Activated gamma-delta T cell treated with Interleukin-2 at 50 U/mL for 16 hours (primary cell): ENCODE measurements around the gene DNAJB4.
"Not testable (repeated sequence)": the region's sequence is repeated elsewhere in the genome, so short reads cannot be mapped to it uniquely, and the experiment has no call there.

Experiments
- DNase-seq: peaks from one replicate; pipeline ENCODE4 v3.0.0-alpha.2; 2020

Gene DNAJB4

DNA sequence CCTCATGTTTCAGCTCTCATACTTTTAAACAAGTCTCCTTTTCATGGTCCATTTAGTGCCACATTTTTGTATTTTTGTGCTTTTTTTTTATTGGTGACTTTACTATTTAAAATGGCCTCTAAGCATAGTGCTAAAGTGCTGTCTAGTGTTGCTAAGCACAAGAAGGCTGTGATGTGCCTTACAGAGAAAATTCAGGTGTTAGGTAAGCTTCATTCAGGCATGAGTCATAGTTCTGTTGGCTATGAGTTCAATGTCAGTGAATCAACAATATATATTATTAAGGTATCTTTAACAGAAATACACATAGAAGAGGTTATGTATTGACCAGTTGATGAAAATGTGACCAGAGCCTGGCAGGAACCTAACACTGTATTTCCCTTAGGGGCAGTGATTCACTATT, 13.1 kb upstream of the DNAJB4 start:
- no peak for DNase-seq

DNA sequence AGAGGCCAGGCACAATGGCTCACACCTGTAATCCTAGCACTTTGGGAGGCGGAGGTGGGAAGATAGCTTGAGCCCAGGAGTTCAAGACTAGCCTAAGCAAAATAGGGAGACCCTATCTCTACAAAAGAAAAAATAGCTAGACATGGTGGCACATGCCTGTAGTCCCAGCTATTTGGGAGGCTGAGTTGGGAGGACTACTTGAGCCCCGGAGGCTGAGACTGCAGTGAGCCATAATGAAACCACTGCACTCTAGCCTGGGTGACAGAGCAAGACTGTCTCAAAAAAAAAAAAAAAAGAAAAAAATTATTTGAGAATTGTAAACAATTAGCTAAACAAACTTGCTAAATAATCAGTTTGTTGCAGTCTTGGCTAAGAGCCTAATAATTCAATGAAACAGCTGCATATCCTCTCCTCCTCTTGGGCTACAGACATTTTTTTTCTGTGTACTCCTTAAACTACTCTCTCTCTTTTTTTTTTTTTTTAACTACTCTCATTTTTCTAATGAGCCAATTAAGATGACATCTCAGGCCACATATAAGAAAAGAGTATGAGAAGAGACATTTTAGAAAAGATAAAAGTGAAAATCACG, 10.5 kb upstream of the DNAJB4 start:
- DNase-seq = no peak

DNA sequence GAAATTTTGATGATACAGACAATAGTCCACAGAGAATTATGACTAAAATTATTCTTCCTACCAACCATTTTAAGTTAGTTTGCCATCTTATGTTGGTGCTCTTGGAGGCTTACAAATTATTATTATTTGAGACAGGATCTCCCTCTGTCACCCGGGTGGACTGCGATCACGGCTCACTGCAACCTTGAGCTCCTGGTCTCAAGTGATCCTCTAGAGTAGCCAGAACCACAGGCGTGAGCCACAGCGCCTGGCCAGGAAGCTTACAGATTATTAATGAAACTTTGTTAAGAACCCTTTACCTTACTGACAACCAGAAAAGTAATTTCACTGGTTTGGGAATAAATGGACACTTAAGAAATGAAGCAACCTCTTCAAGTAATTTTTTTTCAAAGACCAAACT, 8.0 kb upstream of the DNAJB4 start:
- DNase-seq = no peak

DNA sequence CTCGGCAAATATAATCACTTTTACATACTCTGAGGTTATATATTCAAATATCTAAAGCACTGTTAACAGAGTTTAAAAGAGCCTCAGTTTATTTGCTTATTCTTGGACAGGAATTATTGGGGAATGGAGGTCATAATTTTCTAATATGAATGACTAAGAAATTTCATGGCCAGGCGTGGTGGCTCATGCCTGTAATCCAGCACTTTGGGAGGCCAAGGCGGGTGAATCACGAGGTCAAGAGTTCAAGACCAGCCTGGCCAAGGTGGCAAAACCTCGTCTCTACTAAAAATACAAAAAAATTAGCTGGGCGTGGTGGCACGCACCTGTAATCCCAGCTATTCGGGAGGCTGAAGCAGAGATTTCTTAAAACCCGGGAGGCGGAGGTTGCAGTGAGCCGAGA, 4.2 kb upstream of the DNAJB4 start:
- DNase-seq = not testable (repeated sequence)

DNA sequence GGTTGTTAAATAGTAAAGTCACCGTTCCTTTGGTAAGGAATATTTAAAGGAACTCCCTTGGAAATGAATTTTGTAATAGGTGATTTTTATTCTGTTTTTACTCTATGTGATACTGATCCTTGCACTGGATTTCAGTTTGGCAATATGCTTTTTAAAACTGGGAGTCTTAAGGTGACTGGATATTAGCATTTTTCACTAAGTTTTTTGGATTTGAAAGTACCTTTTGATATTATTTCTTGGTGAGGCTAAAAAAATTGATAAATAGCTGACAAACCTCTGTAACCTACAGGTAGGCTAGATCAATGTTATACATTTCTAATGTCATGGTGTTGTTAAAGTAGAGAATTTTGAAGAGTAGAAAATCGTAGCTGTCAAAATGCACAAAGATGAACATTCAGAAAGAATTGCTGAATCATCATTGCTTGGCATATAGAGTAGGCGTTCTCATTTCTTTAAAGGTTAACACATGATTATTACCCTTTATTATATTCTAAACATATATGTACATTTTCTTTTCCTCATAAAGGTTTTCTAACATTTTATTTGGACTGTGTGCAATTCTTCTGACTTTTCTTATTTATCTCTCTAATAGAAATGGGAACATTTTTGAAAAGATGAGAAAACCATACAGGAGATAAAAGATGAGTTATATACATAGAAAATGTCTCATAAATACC, 1.5 kb upstream of the DNAJB4 start:
- DNase-seq = no peak

DNA sequence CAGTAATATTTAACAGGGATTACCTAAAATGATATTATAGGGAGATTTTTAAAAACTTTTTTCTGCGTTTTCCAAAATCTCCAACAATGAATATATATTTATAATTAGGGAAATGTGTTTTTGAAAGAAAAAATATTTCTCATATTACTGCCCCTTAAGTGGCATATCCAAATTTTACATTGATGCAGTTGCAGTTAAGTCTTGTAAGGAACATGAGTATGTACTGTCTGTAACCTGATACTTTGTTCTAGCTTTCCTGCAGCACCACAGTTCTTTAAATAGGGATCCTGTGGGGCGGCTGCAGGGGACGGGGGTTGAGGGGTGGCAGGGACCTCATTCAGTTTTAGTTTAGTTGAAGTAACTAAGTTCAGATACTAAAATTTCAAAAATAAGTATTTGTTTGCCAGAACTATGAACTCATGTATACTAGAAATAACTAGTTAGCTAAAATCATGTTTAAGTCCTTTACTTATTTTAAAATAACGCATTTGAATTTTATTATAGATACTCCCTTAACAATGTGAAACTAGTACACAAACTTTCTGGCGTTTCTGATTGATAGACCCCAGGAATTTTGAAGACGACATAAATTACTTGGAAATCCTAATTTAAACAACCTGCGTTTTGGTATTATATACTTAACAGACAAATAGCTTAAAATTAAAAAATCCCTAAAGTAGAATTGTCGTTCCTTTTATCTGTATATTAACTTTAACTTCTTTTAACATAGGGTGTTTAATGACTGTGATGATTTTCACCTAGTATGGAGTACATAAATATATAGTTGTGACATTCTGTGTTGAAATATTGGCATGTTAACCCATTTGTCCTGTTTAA, 639 bp upstream of the DNAJB4 start:
- DNase-seq = peak; percentile 37

DNA sequence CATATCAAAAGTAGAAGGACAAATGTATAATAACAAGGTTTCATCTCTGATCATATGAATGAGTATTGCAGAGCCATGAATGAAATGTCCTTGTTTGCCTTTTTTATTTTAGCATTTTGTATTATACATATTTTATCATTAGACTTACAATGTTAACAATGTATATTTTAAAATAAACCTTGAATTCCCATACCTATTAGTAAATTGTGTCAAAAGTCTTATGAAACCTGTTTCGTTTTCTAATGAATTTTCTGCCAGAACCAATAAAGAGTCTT, 646 bp downstream of the DNAJB4 start:
- no peak for DNase-seq

DNA sequence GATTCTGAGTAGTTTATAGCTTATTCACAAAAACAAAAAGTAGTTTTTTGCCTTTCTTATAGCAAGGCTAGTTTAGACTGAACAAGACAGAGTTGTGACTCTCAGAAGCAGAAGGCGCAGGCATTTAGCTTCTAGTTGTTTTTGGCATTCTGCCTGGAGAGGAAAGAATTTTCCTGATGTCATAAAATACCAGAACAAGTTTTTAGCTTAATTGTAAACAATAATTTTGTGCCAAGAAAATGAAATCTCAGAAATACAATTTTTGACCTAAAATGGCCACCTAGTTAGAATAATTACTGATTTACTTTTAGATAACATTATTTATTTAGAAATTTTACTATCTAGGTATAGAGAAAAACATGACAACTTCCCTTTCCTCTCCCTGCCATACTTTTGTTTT, 1.0 kb downstream of the DNAJB4 start:
- DNase-seq = no peak

DNA sequence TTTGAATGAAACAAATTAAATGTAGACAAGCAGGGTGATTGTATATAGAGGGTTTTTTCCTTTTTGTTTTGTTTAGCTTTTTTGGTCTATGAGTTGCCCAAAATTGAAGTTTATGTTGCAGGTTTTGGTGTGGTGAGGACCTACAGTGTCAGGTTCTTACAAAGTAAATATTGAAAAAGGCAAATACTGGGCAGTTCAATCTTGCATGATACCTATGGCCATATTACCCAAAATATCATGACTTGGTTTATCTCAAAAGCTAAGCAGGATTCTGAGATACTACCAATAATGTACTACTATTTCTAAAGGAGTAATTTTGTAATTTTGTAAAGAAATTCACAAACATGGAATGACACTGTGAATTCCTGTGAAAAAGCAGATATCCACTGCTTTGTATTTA, 1.8 kb downstream of the DNAJB4 start:
- no peak for DNase-seq

DNA sequence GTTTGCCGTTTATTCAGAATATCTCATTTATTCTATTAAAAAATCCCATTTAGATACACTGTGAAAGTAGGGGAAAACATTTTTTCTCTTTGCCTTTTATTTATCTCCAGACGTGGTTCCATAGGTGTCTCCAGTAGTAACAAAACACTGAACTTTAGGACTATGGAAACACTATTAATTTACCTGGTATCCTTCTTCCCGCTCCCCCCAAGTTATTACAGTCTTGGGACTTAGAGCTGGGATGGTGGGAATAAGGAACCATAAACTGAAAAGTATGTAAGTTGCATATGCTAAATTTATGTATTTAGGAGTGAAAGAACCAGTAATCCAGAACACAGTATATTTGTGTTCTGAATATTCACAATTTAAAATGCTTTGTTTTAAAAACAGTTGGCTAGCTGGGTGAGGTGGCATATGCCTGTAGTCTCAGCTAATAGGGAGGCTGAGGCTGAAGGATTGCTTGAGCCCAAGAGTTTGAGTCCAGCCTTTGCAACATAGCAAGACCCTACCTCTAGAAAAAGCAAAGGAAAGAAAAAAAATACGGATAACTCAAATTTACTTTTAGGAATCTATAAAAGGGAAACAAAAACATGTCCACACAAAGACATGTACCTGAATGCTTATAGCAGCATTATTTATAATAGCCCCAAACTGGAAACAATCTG, 3.1 kb downstream of the DNAJB4 start:
- DNase-seq = no peak

DNA sequence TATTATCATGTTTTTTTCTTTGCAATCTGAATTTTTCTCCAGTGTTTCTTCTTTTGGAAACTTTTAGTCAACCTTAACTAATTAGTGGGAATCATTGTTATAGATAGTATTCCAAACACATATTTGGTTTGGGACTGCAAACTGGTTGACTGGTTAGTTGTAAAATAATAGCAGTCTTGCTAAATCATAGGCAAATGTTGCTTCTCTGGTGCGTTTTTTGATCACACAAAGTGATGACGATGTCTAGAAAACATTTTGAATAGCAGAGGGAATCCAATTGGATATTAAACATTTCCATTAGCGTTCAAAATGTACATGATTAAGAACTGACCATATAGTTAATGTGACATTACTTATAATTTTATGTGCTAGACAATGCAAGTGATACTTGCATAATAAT, 4.5 kb downstream of the DNAJB4 start:
- DNase-seq = no peak

DNA sequence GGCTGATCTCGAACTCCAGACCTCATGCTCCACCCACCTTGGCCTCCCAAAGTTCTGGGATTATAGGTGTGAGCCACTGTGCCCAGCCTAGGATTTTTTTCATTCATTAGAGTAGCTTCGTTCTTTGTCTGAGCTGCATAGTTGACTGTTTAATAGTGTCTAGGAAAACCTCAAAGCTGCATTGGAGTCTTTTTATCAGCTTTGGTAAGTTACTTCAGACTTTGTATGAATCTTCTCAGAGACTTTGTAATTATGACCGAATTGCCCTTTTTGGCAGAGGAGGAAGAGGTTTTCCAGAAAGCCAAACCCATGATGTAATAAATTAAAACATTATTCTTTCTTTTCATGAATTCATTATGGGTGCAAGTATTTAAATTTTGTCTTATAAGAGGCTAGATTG, 5.1 kb downstream of the DNAJB4 start:
- no peak for DNase-seq

DNA sequence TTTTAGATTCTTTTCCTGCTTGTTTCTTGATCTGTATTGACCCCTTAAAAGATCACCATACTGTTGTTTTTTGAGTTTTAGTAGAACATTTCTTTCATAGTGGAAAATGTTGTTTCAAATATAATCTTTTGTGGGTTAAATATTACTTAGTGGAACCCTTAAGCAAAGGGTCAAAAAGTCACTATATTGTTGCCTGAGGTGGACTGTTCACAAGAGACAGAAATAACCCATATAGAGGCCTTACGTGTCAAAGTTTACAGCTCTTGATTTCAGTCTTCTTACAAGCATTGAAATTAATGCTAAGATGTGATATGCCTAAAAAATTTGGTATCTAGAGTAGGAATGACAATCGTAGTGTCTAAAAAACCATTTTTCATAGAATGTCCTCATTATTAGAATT, 6.3 kb downstream of the DNAJB4 start:
- DNase-seq = no peak

DNA sequence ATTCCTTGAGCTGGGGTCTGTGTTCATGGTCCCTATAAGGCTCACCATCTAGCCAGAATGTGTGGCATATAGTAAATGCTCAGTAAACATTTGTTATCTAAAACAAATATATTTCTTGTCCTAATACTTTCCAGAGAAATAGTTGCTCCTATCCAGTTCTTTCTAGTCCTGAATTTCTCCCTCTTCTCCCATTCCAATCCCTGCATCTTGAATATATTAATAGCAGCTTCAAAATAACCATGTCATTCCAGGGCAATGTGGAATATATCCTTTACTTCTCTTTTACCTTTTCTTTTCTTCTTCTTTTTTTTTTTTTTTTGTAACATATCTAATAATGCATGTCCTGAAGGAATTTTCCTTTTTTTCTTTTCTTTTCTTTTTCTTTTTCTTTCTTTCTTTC, 10.4 kb downstream of the DNAJB4 start:
- no peak for DNase-seq

DNA sequence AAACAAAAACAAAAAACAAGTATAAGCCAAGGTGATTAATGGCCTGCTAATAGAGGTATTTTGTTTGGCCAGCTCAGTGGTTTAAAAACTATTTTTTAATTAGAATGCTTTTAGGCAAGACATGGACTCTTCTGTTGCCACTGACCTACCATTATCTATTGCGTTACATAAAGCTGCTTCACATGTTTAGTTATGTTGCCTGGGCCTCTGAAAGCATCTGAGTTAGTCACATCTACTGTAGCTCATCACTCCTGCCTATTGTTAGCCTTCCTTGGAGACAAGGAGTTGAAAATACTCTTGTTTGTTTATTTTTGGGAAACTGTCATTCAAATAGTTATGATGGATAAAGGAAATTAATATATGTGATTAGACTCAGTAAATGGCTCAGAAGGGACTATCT, 14.3 kb downstream of the DNAJB4 start:
- DNase-seq = no peak

DNA sequence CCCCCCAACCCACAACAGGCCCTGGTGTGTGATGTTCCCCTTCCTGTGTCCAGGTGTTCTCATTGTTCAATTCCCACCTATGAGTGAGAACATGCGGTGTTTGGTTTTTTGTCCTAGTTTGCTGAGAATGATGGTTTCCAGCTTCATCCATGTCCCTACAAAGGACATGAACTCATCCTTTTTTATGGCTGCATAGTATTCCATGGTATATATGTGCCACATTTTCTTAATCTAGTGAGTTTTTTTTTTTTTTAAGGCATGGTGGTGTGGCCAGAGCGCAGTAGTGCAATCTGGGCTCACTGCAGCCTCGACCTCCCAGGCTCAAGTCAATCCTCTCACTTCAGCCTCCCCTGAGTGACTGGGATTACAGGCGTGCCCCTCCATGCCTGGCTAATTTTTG, 16.4 kb downstream of the DNAJB4 start:
- DNase-seq = not testable (repeated sequence)

DNA sequence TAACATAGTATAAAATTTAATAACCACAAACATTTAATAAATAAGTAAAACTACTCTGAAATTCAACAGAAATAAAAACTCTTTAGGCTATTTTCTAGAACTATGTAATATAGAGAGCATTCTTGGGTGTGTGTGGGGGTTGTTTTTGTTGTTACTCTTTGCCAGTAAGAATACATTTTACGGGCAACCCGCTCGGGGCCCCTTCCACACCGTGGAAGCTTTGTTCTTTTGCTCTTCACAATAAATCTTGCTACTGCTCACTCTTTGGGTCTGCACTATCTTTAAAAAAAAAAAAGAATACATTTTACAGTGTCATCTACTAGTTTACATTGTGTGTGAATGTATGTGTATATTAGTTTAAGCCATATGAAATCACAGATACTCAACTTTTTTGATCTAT, 25.1 kb downstream of the DNAJB4 start:
- no peak for DNase-seq

DNA sequence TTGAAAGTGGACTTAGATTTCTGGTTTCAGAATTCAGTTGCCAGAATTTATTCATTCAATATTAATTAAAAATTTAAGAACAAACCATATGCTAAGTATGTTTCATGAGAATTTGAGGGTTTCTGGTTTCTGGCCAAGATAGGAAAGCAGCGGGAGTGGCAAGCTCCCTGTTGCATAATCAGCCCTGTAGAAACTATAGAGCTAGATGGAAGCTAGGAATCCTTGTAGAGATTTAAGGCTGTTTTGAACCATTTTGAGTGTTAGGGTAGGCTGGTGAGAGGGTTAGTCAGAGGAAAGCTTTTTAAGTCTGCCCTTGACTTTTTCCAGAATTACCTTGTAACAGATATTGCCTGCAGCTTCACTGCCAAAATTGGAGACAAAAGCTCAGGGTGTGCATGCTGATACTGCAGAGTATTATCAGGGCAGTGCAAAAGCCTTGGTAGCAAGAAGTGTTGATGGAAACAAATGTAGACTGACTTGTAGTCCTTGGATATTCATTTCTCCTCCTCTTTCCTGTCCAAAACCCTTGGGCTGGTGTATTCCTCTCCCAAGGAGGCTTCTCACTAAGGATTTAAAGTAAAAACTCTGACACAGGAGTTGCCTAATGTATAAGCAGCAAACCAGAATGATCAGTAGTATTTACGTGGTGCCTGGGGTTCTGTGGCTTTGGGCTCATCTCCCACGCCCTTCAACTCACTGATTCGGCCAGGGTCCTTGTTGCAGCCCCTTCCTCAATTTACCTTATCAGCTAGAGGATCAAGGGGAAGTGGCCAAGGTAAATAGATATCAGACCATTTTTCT, 28.5 kb downstream of the DNAJB4 start:
- DNase-seq = no peak

DNA sequence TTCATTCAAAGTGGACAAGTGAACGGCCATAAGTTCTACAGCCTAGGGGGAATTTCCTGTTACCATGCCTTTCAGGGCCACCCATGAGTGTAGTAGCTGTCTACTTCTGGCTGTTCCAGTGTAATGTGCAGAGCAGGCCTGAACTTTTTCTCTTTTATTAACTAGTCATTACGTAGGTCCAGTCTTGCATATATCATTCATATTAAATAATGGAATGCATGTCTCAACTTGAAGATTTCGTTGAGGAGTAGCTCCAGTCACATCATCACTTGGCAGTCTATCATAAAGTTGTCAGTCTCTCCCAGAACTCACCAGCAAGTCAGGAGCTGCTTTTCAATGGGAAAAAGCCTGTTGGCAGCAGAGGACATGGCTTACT, 29.0 kb downstream of the DNAJB4 start:
- no peak for DNase-seq

DNA sequence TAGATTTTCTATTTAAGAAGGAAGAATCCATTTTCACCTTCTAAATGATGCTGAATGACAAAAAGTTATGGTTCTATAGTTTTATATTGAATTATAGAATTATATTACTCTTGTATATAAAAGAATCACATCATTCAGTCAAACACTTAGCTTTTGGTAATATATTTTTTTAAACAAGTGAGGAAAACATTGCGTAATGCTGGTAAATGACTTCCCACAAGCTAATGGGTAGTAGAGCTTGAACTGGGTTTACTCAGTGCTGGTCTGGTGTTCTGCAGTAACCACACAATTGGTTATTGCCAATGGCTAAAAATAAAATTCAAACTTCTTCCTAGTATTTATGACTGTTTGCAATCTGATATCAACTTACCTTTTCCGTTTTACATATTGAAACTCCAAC, 30.4 kb downstream of the DNAJB4 start:
- DNase-seq = no peak

DNA sequence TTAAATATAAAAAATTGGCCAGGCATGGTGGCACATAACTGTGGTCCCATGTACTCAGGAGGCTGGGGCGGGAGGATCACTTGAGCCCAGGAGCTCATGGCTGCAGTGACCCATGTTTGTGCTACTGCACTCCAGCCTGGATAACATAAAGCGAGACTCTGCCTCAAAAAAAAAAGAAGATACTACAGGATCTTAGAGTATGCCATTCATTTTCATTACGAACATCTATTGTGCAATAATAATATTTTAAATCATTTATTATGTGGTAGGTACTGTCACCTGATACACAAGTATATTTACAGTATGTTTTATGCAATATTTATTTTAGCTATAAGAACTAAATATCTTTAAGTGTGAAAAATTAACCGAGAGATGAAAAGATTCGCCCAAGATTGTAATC, 31.7 kb downstream of the DNAJB4 start:
- no peak for DNase-seq

DNA sequence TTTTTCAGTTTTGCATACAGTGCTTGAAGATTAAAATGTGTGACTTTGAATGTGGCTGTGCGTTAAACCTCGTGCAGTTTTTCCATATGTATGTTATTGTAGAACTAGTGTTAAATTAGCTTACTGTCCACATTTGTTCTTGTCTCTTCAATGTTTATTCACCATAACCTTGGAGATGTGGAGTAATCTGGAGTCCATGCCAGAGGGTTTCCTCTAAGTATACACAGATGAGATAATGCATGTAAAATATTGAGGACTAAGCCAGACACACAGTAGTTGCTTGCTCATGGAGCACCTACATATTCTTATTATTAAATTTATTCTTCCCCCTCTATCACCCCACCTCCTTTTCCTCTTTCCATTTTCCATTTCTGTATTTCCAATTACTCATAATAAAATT, 33.3 kb downstream of the DNAJB4 start:
- DNase-seq = no peak

DNA sequence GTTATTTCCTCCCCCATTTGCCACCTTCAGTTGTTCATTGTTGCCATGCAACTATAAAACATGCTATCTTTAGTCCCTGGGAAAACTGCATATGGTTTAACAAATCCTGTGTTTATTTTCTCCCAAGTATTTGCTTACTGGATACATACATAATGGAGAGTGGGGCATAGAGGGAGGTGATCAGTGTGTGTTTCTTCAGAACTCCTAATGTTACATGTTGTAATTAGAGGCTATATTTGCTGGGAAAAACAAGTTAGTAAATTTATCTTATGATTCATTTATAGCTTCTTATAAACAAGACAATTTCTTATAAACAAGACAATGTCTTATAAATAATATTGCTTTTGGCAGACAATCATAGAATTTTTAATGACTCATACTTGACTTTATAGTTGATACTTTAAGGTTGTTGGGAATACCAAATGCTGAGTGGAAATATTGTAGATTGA, 33.8 kb downstream of the DNAJB4 start:
- DNase-seq = no peak
